Measurements from ENCODE around the gene CDK5RAP2.
A peak's percentile ranks its signal among the peaks of the same experiment; 100 is the strongest.

GRCh38 chr9:120410925-120411501 lies 169.0 kb downstream of the CDK5RAP2 start:
- TF ChIP-seq CTCF (IDR thresholded peaks at IDR 0.05) (no peak), POLR2A (IDR thresholded peaks at IDR 0.05) (no peak), POLR2AphosphoS5 (IDR thresholded peaks at IDR 0.05) (peak in 3 of 4 donors; percentile 19 to 37 (median 22)), EP300 (IDR thresholded peaks at IDR 0.05) (no peak)

Measured in sigmoid colon (tissue), 4 donors.